AG09309 (cell line): Measurements from ENCODE around the gene AGPAT3.

ENCODE experiments used
- DNase-seq: peaks from one replicate; pipeline ENCODE4 v3.0.0-alpha.2; 2010; ENCODE audit warnings: low read depth
- H3K4me3 ChIP-seq: 2 replicates; pipeline ENCODE4 v1.5.1; 2011; ENCODE audit warnings: mild to moderate bottlenecking, low read depth, low read length, moderate library complexity; ENCODE audit not compliant: control insufficient read depth
- TF ChIP-seq, protein P1 (sequence below): IDR thresholded peaks from 2 replicates; pipeline ENCODE4 v1.5.1; 2011; ENCODE audit warnings: mild to moderate bottlenecking, low read depth, low read length, inconsistent platforms; ENCODE audit not compliant: insufficient read depth, control insufficient read depth; ENCODE audit errors: missing control alignments

Gene AGPAT3

DNA sequence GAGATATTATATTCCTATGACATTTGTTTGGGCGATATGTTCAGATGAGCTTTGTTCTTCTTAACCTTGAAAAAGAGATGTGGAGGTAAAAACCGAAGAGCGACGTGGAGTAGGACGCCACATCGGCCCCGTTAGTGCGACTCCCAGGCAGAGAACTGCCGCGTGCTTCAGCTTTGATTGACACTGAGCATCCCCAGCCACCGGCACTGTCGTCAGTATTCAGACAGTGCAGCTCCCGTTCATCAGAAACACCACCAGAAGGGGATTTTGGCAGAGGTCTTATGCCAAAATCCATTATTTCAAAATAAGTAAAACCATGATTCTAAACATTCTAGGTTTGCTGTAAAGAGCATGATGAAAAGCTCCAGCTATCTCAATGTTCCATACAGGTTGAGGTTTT is 66.5 kb downstream of the AGPAT3 start:
- no peak for DNase-seq
- TF ChIP-seq, protein P1, sequence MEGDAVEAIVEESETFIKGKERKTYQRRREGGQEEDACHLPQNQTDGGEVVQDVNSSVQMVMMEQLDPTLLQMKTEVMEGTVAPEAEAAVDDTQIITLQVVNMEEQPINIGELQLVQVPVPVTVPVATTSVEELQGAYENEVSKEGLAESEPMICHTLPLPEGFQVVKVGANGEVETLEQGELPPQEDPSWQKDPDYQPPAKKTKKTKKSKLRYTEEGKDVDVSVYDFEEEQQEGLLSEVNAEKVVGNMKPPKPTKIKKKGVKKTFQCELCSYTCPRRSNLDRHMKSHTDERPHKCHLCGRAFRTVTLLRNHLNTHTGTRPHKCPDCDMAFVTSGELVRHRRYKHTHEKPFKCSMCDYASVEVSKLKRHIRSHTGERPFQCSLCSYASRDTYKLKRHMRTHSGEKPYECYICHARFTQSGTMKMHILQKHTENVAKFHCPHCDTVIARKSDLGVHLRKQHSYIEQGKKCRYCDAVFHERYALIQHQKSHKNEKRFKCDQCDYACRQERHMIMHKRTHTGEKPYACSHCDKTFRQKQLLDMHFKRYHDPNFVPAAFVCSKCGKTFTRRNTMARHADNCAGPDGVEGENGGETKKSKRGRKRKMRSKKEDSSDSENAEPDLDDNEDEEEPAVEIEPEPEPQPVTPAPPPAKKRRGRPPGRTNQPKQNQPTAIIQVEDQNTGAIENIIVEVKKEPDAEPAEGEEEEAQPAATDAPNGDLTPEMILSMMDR = no peak
- H3K4me3 ChIP-seq = no peak overlapping the region

DNA sequence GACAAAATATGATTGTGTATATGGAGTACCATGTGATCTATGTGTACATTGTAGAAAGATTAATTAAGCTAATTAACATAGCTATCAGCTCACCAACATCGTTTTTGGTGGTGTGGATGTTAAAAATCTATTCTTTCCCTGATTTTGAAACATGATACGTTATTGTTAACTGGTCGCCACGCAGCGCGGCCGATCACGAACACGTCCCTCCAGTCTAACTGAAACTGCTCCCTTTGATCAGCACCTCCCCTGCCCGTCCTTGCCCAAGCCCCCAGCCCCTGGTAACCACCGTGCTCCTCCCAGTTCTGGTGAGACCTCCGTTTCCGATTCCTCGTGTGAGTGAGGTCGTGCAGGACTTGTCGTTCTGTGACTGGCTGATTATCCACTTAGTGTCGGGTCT is 67.0 kb downstream of the AGPAT3 start:
- DNase-seq = no peak
- TF ChIP-seq, protein P1 = no peak
- no peak overlapping the region for H3K4me3 ChIP-seq

DNA sequence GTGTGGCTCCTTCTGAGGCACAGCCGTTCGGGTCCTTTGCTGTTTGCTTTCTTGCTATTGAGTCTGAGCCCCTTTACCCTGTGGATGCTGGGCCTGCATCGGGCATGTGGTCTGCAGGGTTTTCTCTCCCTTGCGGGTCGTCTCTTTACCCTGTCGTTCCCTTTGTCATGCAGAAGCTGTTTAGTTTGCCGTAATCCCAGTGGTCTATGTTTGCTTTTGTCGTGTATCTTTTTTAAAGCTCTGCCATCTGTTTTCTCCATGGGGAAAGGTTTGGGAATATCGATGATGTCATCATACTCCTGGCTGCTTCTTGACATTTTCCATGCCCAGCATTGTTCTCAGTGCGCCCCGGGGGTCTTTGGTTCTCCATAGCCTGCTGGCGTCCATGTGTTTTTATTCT is 68.2 kb downstream of the AGPAT3 start:
- TF ChIP-seq, protein P1 = no peak
- no peak for DNase-seq

DNA sequence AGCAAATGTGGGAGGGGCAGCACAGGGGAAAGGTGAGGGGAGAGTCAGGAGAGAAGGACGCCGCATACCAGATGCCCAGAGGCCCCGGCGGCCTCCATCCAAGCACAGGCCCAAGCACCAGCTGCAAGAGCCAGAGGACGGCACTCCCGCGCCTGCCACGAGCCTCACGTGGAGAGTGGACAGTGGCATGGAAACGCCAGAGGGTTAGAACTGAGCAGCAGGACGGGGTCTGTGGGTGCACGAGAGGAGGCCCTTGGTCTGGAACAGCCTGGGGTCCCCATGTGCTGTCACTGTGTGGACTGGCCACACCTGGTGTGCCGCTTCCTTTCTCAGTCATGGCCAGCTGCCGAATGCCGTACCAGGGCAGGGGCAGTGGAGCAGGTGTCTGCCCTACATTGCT is 68.7 kb downstream of the AGPAT3 start:
- TF ChIP-seq, protein P1 = no peak
- DNase-seq = no peak
- H3K4me3 ChIP-seq = no peak overlapping the region

More for the DNA sequence above, 68.2 kb downstream of the AGPAT3 start:
- H3K4me3 ChIP-seq = no peak overlapping the region

DNA sequence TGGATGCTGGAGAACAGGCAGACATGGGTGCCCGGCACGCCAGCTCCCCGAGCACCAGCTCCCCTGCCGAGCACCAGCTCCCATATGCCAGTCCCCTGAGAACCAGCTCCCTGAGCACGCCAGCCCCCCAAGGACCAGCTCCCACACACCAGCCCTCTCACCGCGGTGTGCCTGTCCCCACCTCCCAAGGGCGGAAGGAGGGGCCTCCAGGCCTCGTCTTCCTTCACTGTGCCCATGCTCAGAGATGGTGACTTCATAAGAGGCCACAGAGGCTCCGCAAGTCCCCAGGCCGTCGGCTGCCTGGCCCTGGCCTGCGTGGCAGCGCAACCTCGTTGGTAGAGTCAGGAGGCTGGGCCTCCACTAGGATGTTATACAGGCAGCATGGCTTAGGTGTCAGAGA is 69.1 kb downstream of the AGPAT3 start:
- TF ChIP-seq, protein P1 = no peak
- no peak for DNase-seq
- no peak overlapping the region for H3K4me3 ChIP-seq

DNA sequence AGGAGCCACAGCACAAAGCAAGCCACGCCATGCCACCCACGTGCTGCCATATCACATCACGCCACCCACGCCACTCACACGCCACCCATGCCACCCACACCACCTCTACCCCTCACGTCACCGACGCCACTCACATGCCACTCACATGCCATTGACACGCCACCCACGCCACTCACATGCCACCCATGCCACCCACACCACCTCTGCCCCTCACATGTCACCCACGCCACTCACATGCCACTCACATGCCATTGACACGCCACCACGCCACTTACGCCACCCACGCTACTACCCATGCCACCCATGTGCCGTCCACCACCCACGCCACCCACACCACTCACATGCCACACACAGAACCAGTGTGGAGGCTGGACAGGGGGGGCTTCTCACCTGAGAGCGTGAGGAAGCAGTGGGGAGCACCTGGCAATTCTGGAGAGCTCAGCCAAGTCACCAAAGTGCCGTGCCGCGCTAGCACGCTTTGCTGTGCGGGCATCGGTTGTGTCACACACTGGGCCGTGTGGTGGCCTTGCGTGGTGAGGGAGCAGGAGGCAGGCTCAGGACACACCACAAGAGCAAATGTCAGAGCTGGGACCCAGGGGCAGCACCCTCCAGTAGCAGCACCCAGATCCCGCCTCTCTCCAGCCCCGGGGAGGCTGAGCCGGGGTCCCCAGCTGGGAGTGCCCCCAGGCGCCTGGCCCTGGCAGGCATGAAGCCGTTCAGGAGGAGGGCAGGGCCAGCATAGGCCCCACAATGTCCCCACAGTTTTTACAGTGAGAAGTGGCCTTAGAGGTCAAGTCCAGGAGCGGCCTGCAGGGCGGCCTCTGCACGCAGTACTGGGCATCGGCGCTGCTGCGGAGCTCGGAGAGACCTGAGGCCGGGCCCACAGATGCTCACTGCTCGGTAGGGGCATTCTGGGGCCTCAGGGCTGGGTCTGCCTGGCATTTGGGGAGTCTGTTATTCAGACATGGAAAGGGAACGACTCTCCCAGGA is 70.0 kb downstream of the AGPAT3 start:
- DNase-seq = no peak
- no peak overlapping the region for H3K4me3 ChIP-seq
- TF ChIP-seq, protein P1 = no peak
